Lung (tissue), 12 donors: ENCODE measurements around the gene TP53RK. TPM values are rescaled to one million over a fixed set of nuclear protein-coding genes. Genes with fewer than 3 reads are reported as not detected.
"Not testable (repeated sequence)": the region's sequence is repeated elsewhere in the genome, so short reads cannot be mapped to it uniquely, and the experiment has no call there.

Source experiments
- ATAC-seq: fragments of 200-7000 bp; cut with Tn5 transposase; one replicate; pipeline ENCODE4 v1.9.1; 2020; ENCODE audit warnings: moderate number of reproducible peaks; ENCODE audit not compliant: insufficient read depth, low FRiP score
- DNase-seq, 3 donors: peaks; one replicate each; pipeline ENCODE4 v3.0.0-alpha.2; 2013 to 2017
- H3K27ac ChIP-seq, 2 donors: one replicate each; pipeline ENCODE4 v1.5.1; 2013; ENCODE audit warnings: mild to moderate bottlenecking in 2 of 2, moderate library complexity in 2 of 2, control low read depth in 1 of 2, inconsistent platforms in 1 of 2, low read depth in 1 of 2, low read length in 1 of 2
- H3K27me3 ChIP-seq, 3 donors: one replicate each; pipeline ENCODE4 v1.5.1; 2013; ENCODE audit warnings: low read length in 2 of 3; ENCODE audit not compliant: control insufficient read depth in 3 of 3, insufficient read depth in 3 of 3
- H3K36me3 ChIP-seq, 4 donors: one replicate each; pipeline ENCODE4 v1.5.1; 2013; ENCODE audit warnings: low read length in 4 of 4, mild to moderate bottlenecking in 1 of 4, moderate library complexity in 1 of 4; ENCODE audit not compliant: control insufficient read depth in 4 of 4, insufficient read depth in 4 of 4
- H3K4me1 ChIP-seq, 5 donors: one replicate each; pipeline ENCODE4 v1.5.1; 2013; ENCODE audit warnings: low read length in 5 of 5, mild to moderate bottlenecking in 2 of 5, moderate library complexity in 1 of 5; ENCODE audit not compliant: control insufficient read depth in 5 of 5, insufficient read depth in 5 of 5
- H3K4me3 ChIP-seq: one replicate; pipeline ENCODE4 v1.5.1; 2013; ENCODE audit warnings: mild to moderate bottlenecking, control low read depth, moderate library complexity
- H3K9ac ChIP-seq, 2 donors: one replicate each; pipeline ENCODE4 v1.5.1; 2013; ENCODE audit warnings: low read length in 2 of 2, control low read depth in 1 of 2; ENCODE audit not compliant: insufficient read depth in 1 of 2
- H3K9me3 ChIP-seq, 4 donors: one replicate each; pipeline ENCODE4 v1.5.1; 2013; ENCODE audit warnings: low read length in 3 of 4, mild to moderate bottlenecking in 1 of 4, moderate library complexity in 1 of 4; ENCODE audit not compliant: control insufficient read depth in 4 of 4, insufficient read depth in 3 of 4
- WGBS, 2 donors: extraction: QIAGEN DNeasy Blood & Tissue Kit; methylation state at CpG; one replicate each; pipeline ENCODE4 v1.1.7; 2013; 5-methylcytosine and 5-hydroxymethylcytosine counted together
- polyA plus RNA-seq, 2 donors: library from polyadenylated mRNA; stranded (reverse); fragments of 200-250 nt; gene quantifications; one replicate each; pipeline ENCODE4 v1.2.1, GENCODE V29; 2013
- total RNA-seq, 2 donors: library from RNA; depleted of rRNA in 1 of 2; stranded (reverse); fragments of >200 nt in 1 of 2; gene quantifications; one replicate each; pipeline ENCODE4 v1.2.1, GENCODE V29; 2014 to 2021
- TF ChIP-seq, protein P1 (sequence below): IDR thresholded peaks from 2 replicates; pipeline ENCODE4 v1.5.1; 2012; ENCODE audit warnings: mild to moderate bottlenecking; ENCODE audit errors: control extremely low read depth, extremely low read depth
- donor health status: control.
- donor health status: control.
- donor health status: Bipolar disorder and iron deficiency.
- donor health status: healthy.
- donor health status: DM: yes; HTN: yes; CAD: no.

The TP53RK gene
- total and polyA plus RNA-seq, 4 donors = 11.6 to 15.7 (median 12.5) TPM

DNA sequence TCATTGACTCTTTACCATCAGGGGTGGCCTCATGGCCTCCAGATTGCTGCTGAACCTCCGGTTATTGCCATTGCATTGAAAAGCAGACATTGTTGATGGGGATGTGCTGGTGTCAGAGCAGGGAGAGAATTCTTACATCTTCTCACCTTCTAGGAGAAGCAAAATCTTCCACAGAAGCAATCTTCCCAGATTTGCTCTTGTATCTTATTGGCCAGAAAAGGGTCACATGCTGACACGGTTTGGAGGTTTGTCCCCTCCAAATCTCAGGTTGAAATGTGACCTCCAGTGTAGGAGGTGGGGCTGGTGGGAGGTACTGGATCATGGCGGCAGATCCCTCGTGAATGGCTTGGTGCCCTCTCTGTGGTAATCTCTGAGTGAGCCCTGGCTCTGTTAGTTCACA is 10.7 kb downstream of the TP53RK start:
- H3K9me3 ChIP-seq = no peaks in the 10 kb centered on the region
- H3K4me1 ChIP-seq = peaks cover 4 to 11% (median 6%) of the 10 kb centered on the region in 5 donors
- H3K9ac ChIP-seq = no peak overlapping the region
- no peaks in the 10 kb centered on the region for H3K27me3 ChIP-seq
- no peak overlapping the region for H3K27ac ChIP-seq
- H3K4me3 ChIP-seq = no peak overlapping the region
- 88% methylated on average over 4 of the region's 4 CpGs for WGBS, 2 donors
- peaks cover 0 to 4% (median 2%) of the 10 kb centered on the region in 4 donors for H3K36me3 ChIP-seq
- TF ChIP-seq, protein P1, sequence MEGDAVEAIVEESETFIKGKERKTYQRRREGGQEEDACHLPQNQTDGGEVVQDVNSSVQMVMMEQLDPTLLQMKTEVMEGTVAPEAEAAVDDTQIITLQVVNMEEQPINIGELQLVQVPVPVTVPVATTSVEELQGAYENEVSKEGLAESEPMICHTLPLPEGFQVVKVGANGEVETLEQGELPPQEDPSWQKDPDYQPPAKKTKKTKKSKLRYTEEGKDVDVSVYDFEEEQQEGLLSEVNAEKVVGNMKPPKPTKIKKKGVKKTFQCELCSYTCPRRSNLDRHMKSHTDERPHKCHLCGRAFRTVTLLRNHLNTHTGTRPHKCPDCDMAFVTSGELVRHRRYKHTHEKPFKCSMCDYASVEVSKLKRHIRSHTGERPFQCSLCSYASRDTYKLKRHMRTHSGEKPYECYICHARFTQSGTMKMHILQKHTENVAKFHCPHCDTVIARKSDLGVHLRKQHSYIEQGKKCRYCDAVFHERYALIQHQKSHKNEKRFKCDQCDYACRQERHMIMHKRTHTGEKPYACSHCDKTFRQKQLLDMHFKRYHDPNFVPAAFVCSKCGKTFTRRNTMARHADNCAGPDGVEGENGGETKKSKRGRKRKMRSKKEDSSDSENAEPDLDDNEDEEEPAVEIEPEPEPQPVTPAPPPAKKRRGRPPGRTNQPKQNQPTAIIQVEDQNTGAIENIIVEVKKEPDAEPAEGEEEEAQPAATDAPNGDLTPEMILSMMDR = no peak
- ATAC-seq (no peak), DNase-seq (no peak)

DNA sequence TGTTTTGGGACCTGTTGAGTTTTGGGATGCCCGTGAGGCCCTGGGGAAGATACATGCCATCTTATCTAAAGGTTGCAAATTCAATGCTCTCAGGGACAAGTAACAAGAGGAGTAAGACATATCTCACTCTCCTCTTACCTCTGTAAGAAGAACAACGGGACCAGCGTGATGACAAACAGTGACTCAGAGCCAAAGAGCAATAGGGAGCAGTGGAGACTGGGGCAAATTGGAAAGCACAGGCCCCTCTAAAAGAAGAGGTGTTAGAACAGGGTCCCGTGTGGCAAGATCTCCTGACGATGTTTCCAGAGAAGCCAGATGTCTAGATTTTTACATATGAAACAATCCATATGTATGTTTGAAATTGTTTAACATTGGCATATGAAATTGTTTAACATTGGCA is 11.6 kb downstream of the TP53RK start:
- peaks cover 0 to 4% (median 0%) of the 10 kb centered on the region in 4 donors for H3K9me3 ChIP-seq
- no peak overlapping the region for H3K4me3 ChIP-seq
- H3K27me3 ChIP-seq = no peaks in the 10 kb centered on the region
- 86 to 92% methylated on average over 5 of the region's 5 CpGs for WGBS, 2 donors
- TF ChIP-seq, protein P1 = no peak
- H3K27ac ChIP-seq = no peak overlapping the region
- DNase-seq = no peak
- no peak for ATAC-seq
- H3K9ac ChIP-seq = no peak overlapping the region
- H3K4me1 ChIP-seq = peaks cover 0 to 2% (median 2%) of the 10 kb centered on the region in 5 donors
- peaks cover 0 to 4% (median 2%) of the 10 kb centered on the region in 4 donors for H3K36me3 ChIP-seq

DNA sequence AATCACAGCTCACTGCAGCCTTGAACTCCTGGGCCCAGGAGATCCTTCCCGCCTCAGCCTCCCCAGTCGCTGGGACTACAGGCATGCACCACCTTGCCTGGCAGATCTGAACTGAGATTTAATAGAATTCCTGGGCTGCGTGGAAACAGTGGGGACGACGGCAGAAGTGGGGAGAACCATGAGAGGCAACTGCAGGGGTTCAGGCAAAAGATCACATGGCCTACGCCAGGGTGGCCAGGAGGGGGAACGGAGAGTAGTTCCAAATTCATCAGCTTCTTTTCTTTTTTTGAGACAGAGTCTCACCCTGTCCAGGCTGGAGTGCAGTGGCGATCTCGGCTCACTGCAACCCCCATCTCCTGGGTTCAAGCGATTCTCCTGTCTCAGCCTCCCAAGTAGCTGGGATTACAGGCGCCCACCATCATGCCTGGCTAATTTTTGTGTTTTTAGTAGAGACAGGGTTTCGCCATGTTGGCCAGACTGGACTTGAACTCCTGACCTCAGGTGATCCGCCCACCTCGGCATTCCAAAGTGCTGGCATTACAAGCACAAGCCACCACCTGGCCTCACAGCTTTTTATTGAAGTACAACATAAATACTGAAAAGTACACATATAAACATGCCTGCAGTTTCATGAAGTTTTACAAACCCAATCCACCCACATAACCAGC is 12.5 kb downstream of the TP53RK start:
- not testable (repeated sequence) for DNase-seq, H3K9me3 ChIP-seq, H3K36me3 ChIP-seq, H3K9ac ChIP-seq, ATAC-seq, H3K27me3 ChIP-seq, H3K4me1 ChIP-seq, H3K27ac ChIP-seq, H3K4me3 ChIP-seq
- 90 to 93% methylated on average over 11 to 13 of the region's 14 CpGs for WGBS, 2 donors

DNA sequence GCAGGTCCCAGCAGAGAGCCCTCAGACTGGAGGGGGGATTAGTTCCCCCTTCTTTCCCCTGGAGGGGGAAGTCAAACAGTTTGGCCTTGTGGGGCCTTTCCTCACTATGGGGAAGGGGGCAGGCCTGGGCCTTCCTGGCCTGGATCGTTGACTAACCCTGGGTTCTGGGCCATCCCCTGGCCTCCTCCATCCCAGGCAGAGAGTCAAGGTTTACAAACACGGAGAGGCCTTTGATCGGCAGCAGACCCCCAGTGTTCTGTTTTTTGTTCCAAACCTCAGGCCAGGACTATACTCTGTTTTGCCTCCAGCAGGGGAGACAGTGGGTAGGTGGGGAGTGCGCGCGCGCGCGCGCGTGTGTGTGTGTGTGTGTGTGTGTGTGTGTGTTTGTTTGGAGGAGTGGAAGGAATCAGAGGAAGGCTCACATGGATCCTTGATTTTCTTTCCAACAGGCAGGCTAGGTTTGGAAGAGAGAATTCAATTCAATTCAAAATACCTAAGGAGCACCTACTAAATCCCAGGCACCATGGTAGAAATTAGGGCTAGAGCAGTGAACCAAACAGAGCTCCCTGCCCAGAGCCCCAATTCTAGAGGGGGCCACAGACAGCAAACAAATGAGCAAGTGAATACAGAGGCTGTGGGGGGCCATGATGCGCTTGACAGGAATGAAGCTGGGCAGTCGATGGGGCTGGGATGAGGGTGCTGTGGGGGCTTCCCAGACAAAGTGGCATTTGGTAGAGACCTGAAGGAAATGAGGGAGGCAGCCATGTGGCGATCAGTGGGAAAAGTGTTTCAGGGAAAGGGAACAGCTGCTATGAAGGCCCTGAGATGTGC is 14.8 kb downstream of the TP53RK start:
- H3K27me3 ChIP-seq = no peaks in the 10 kb centered on the region
- H3K9me3 ChIP-seq = peaks cover 0 to 11% (median 4%) of the 10 kb centered on the region in 4 donors
- peaks cover 0 to 5% (median 0%) of the 10 kb centered on the region in 5 donors for H3K4me1 ChIP-seq
- ATAC-seq (no peak), DNase-seq (peak in 1 of 3 donors; percentile 27)
- no peak overlapping the region for H3K27ac ChIP-seq
- H3K36me3 ChIP-seq = peaks cover 0 to 3% (median 0%) of the 10 kb centered on the region in 4 donors
- H3K9ac ChIP-seq = no peak overlapping the region
- H3K4me3 ChIP-seq = no peak overlapping the region
- 73 to 80% methylated on average over 14 of the region's 14 CpGs for WGBS, 2 donors
- TF ChIP-seq, protein P1 = no peak
